ENCODE measurements around the gene SAMD7. TPM values are rescaled to one million over a fixed set of nuclear protein-coding genes. Genes with fewer than 3 reads are reported as not detected.
A peak's percentile ranks its signal among the peaks of the same experiment; 100 is the strongest.

Gene SAMD7
- polyA plus RNA-seq, 3 donors: not detected

DNA sequence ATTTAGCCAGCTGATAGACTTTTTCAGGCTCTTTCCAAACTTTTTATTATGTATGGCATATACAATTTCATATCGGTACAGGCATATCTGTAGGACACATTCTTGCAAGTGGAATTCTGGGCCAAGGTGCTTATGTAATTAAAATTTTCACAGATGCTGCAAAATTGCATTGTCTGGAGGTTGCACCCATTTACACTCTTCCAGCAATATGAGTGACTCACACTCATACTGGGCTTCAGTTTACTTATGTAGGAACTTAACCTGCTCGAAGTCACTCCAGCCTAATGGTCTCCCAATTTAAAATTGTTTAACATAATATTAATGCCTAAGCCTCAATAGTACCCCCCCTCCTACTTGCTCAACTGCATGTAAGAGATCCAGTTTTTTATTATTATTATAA lies 44.0 kb downstream of the SAMD7 start:
- H3K4me1 ChIP-seq (ENCODE audit: control insufficient read depth in 1 of 2, insufficient read depth in 2 of 2, low read length in 2 of 2): peaks cover 40 to 46% of the 10 kb centered on the region in 2 donors
- Mint-ChIP-seq H3K27me3 (ENCODE audit: low read depth in 3 of 3) (peaks cover 0 to 2% (median 0%) of the 10 kb centered on the region in 3 donors), H3K27ac (peak overlapping the region; percentile 82 to 99 (median 96)), H3K9me3 (peaks cover 0 to 6% (median 0%) of the 10 kb centered on the region in 7 donors), H3K4me1 (peaks cover 47% of the 10 kb centered on the region), H3K36me3 (peaks cover 2 to 3% of the 10 kb centered on the region in 2 donors), H3K4me3 (no peak overlapping the region)
- H3K9me3 ChIP-seq (replicated peaks in 1 of 2; ENCODE audit: control insufficient read depth in 1 of 2, insufficient read depth in 1 of 2, low read length in 2 of 2): no peaks in the 10 kb centered on the region
- no peaks in the 10 kb centered on the region for H3K27me3 ChIP-seq (ENCODE audit: control insufficient read depth in 2 of 2, insufficient read depth in 2 of 2, low read length in 2 of 2)
- H2AFZ ChIP-seq (ENCODE audit: insufficient read depth, low read depth, low read length, poor library complexity, severe bottlenecking): no peak overlapping the region
- H3K4me2 ChIP-seq (replicated peaks; ENCODE audit: extremely low read depth, low read length, poor library complexity, severe bottlenecking): no peak overlapping the region
- TF ChIP-seq, protein P1, sequence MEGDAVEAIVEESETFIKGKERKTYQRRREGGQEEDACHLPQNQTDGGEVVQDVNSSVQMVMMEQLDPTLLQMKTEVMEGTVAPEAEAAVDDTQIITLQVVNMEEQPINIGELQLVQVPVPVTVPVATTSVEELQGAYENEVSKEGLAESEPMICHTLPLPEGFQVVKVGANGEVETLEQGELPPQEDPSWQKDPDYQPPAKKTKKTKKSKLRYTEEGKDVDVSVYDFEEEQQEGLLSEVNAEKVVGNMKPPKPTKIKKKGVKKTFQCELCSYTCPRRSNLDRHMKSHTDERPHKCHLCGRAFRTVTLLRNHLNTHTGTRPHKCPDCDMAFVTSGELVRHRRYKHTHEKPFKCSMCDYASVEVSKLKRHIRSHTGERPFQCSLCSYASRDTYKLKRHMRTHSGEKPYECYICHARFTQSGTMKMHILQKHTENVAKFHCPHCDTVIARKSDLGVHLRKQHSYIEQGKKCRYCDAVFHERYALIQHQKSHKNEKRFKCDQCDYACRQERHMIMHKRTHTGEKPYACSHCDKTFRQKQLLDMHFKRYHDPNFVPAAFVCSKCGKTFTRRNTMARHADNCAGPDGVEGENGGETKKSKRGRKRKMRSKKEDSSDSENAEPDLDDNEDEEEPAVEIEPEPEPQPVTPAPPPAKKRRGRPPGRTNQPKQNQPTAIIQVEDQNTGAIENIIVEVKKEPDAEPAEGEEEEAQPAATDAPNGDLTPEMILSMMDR (IDR thresholded peaks at IDR 0.05): no peak
- intact Hi-C loops (cut with micrococcal nuclease): no loop called here
- H3K4me3 ChIP-seq (replicated peaks in 1 of 3; ENCODE audit: low read depth in 2 of 3, low read length in 3 of 3): no peak overlapping the region
- no peaks in the 10 kb centered on the region for H4K20me1 ChIP-seq (ENCODE audit: insufficient read depth, low read length)
- H3K36me3 ChIP-seq (replicated peaks in 1 of 2; ENCODE audit: control insufficient read depth in 1 of 2, insufficient read depth in 2 of 2, low read length in 2 of 2): no peaks in the 10 kb centered on the region
- H3K27ac ChIP-seq (ENCODE audit: low read depth in 1 of 2, low read length in 2 of 2): peak overlapping the region in 1 of 2 donors; percentile 98
- no peaks in the 10 kb centered on the region for H3K79me2 ChIP-seq (ENCODE audit: insufficient read depth, low read length)
- whole genome bisulfite sequencing (ENCODE audit: insufficient coverage): no CpG with 5 or more reads among the region's 2 CpGs
- DNase-seq: peak in 2 of 3 donors; percentile 53 to 55
- H3K9ac ChIP-seq (ENCODE audit: insufficient read depth, low read length, poor library complexity, severe bottlenecking): no peak overlapping the region

DNA sequence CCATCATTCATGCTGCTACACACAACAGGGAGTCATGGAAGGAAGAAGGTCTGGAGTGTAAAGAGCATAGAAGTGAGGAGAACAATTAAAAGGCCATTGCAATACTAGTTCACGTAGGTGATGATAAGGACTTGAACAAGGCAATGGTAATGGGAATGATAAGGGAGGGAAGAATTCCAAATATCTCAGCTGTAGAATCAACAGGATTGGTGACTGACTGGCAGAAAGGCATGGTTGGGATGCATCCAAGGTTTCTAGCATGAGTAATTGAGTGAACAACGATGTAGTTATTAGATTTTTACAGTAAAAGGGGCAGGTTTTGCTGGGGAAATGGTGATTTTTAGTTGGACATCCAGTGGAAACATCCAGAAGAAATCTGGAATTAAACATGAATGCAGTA lies 52.8 kb downstream of the SAMD7 start:
- peaks cover 30% of the 10 kb centered on the region for H3K79me2 ChIP-seq (ENCODE audit: insufficient read depth, low read length)
- Mint-ChIP-seq H3K27ac (no peak overlapping the region), H3K9me3 (peaks cover 0 to 4% (median 0%) of the 10 kb centered on the region in 7 donors), H3K36me3 (peaks cover 4 to 6% of the 10 kb centered on the region in 2 donors), H3K4me3 (no peak overlapping the region), H3K4me1 (peaks cover 27% of the 10 kb centered on the region), H3K27me3 (ENCODE audit: low read depth in 3 of 3) (peaks cover 0 to 4% (median 2%) of the 10 kb centered on the region in 3 donors)
- H3K4me2 ChIP-seq (replicated peaks; ENCODE audit: extremely low read depth, low read length, poor library complexity, severe bottlenecking): no peak overlapping the region
- H3K27me3 ChIP-seq (ENCODE audit: control insufficient read depth in 2 of 2, insufficient read depth in 2 of 2, low read length in 2 of 2): no peaks in the 10 kb centered on the region
- H3K27ac ChIP-seq (ENCODE audit: low read depth in 1 of 2, low read length in 2 of 2): no peak overlapping the region
- H2AFZ ChIP-seq (ENCODE audit: insufficient read depth, low read depth, low read length, poor library complexity, severe bottlenecking): peak overlapping the region; percentile 8
- no peak overlapping the region for H3K9ac ChIP-seq (ENCODE audit: insufficient read depth, low read length, poor library complexity, severe bottlenecking)
- no peak for DNase-seq
- TF ChIP-seq, protein P1 (IDR thresholded peaks at IDR 0.05): no peak
- no peak overlapping the region for H3K4me3 ChIP-seq (replicated peaks in 1 of 3; ENCODE audit: low read depth in 2 of 3, low read length in 3 of 3)
- no peaks in the 10 kb centered on the region for H3K36me3 ChIP-seq (replicated peaks in 1 of 2; ENCODE audit: control insufficient read depth in 1 of 2, insufficient read depth in 2 of 2, low read length in 2 of 2)
- intact Hi-C loops (cut with micrococcal nuclease): loop anchor here in 1 of 2 donors (10.0 kb wide), 2 partner anchors 99 to 199 kb away; partner anchors contain the start of genes ACTRT3, LRRC31 and TERC
- peaks cover 21 to 26% of the 10 kb centered on the region in 2 donors for H3K4me1 ChIP-seq (ENCODE audit: control insufficient read depth in 1 of 2, insufficient read depth in 2 of 2, low read length in 2 of 2)
- H4K20me1 ChIP-seq (ENCODE audit: insufficient read depth, low read length): no peaks in the 10 kb centered on the region
- WGBS (ENCODE audit: insufficient coverage): 100% methylated on average over 2 of the region's 2 CpGs
- no peaks in the 10 kb centered on the region for H3K9me3 ChIP-seq (replicated peaks in 1 of 2; ENCODE audit: control insufficient read depth in 1 of 2, insufficient read depth in 1 of 2, low read length in 2 of 2)
